H1 (cell line): Measurements from ENCODE around the gene SPAST.

Source experiments
- CEBPB ChIP-seq: IDR thresholded peaks from 2 replicates; pipeline ENCODE4 v1.6.1; 2012; ENCODE audit warnings: low read depth, low read length
- CTCF ChIP-seq, 3 experiments: IDR thresholded peaks; 1 replicate in 2 of 3; 2 replicates in 1 of 3; pipeline versions ENCODE4 v1.5.1 to v1.6.1; 2011; ENCODE audit warnings: low read length in 3 of 3, mild to moderate bottlenecking in 3 of 3, inconsistent platforms in 2 of 3, low read depth in 1 of 3, moderate library complexity in 1 of 3; ENCODE audit not compliant: insufficient read depth in 1 of 3; ENCODE audit errors: control extremely low read depth in 1 of 3
- EP300 ChIP-seq, 2 experiments: IDR thresholded peaks; 1 replicate in 1 of 2; 2 replicates in 1 of 2; pipeline ENCODE4 v1.6.1; 2011 to 2012; ENCODE audit warnings: low read depth in 2 of 2, low read length in 2 of 2, mild to moderate bottlenecking in 2 of 2, borderline replicate concordance in 1 of 2, inconsistent platforms in 1 of 2, moderate library complexity in 1 of 2
- JUN ChIP-seq: IDR thresholded peaks from 2 replicates; pipeline ENCODE4 v1.6.1; 2011; ENCODE audit warnings: low read depth, mild to moderate bottlenecking, improper control_type of control experiment, low read length
- KDM5A ChIP-seq: fragments of 200-600 bp; IDR thresholded peaks from 2 replicates; pipeline ENCODE4 v1.7.1; 2012; ENCODE audit warnings: mild to moderate bottlenecking, low read length, inconsistent platforms, mixed read lengths
- POLR2A ChIP-seq, 2 experiments: IDR thresholded peaks; 1 replicate in 1 of 2; 2 replicates in 1 of 2; pipeline ENCODE4 v1.6.1; 2011; ENCODE audit warnings: low read depth in 2 of 2, low read length in 2 of 2, mild to moderate bottlenecking in 2 of 2; ENCODE audit errors: control extremely low read depth in 1 of 2
- POLR2AphosphoS5 ChIP-seq: IDR thresholded peaks from 2 replicates; pipeline ENCODE4 v1.6.1; 2011; ENCODE audit warnings: low read depth, low read length
- SP1 ChIP-seq: IDR thresholded peaks from 2 replicates; pipeline ENCODE4 v1.6.1; 2011; ENCODE audit warnings: low read depth, low read length
- TCF12 ChIP-seq: IDR thresholded peaks from 2 replicates; pipeline ENCODE4 v1.6.1; 2011; ENCODE audit warnings: low read depth, mild to moderate bottlenecking, low read length
- ZNF274 ChIP-seq: IDR thresholded peaks from 2 replicates; pipeline ENCODE4 v1.7.0; 2012; ENCODE audit warnings: low read length, borderline replicate concordance; ENCODE audit errors: extremely low read depth

- TF ChIP-seq CTCF (IDR thresholded peaks at IDR 0.05; ENCODE audit: control extremely low read depth in 1 of 3, insufficient read depth in 1 of 3, low read depth in 1 of 3, low read length in 3 of 3) = no peak
- TF ChIP-seq ZNF274 = no peak
- no peak for TF ChIP-seq KDM5A
- no peak for TF ChIP-seq TCF12
- TF ChIP-seq EP300 (IDR thresholded peaks at IDR 0.05; ENCODE audit: borderline replicate concordance in 1 of 2, low read depth in 2 of 2, low read length in 2 of 2) = no peak
- TF ChIP-seq JUN = no peak
- no peak for TF ChIP-seq POLR2AphosphoS5
- no peak for TF ChIP-seq POLR2A (IDR thresholded peaks at IDR 0.05; ENCODE audit: control extremely low read depth in 1 of 2, low read depth in 2 of 2, low read length in 2 of 2)
- no peak for TF ChIP-seq CEBPB
- TF ChIP-seq SP1 = no peak
Measured at GRCh38 chr2:32108111-32108510, 44.8 kb downstream of the SPAST start.
